HL-60 (cell line): ENCODE results near the gene IGLON5.

Experiments
- CTCF ChIP-seq: IDR thresholded peaks from one replicate; pipeline ENCODE4 v1.5.1; 2011; ENCODE audit warnings: low read length, control low read depth, inconsistent platforms; ENCODE audit not compliant: insufficient read depth
- POLR2AphosphoS5 ChIP-seq: IDR thresholded peaks from 2 replicates; pipeline ENCODE4 v1.6.1; 2012; ENCODE audit warnings: low read depth
- TF ChIP-seq, protein P1 (sequence below): IDR thresholded peaks from 2 replicates; pipeline ENCODE4 v1.6.1; 2012; ENCODE audit warnings: low read depth; ENCODE audit not compliant: insufficient replicate concordance

GRCh38 chr19:51346742-51347141 is 35.3 kb downstream of the IGLON5 start:
- TF ChIP-seq CTCF (no peak), POLR2AphosphoS5 (no peak)
- TF ChIP-seq, protein P1, sequence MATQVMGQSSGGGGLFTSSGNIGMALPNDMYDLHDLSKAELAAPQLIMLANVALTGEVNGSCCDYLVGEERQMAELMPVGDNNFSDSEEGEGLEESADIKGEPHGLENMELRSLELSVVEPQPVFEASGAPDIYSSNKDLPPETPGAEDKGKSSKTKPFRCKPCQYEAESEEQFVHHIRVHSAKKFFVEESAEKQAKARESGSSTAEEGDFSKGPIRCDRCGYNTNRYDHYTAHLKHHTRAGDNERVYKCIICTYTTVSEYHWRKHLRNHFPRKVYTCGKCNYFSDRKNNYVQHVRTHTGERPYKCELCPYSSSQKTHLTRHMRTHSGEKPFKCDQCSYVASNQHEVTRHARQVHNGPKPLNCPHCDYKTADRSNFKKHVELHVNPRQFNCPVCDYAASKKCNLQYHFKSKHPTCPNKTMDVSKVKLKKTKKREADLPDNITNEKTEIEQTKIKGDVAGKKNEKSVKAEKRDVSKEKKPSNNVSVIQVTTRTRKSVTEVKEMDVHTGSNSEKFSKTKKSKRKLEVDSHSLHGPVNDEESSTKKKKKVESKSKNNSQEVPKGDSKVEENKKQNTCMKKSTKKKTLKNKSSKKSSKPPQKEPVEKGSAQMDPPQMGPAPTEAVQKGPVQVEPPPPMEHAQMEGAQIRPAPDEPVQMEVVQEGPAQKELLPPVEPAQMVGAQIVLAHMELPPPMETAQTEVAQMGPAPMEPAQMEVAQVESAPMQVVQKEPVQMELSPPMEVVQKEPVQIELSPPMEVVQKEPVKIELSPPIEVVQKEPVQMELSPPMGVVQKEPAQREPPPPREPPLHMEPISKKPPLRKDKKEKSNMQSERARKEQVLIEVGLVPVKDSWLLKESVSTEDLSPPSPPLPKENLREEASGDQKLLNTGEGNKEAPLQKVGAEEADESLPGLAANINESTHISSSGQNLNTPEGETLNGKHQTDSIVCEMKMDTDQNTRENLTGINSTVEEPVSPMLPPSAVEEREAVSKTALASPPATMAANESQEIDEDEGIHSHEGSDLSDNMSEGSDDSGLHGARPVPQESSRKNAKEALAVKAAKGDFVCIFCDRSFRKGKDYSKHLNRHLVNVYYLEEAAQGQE: no peak
